ENCODE measurements around the gene HMCN1.

DNA sequence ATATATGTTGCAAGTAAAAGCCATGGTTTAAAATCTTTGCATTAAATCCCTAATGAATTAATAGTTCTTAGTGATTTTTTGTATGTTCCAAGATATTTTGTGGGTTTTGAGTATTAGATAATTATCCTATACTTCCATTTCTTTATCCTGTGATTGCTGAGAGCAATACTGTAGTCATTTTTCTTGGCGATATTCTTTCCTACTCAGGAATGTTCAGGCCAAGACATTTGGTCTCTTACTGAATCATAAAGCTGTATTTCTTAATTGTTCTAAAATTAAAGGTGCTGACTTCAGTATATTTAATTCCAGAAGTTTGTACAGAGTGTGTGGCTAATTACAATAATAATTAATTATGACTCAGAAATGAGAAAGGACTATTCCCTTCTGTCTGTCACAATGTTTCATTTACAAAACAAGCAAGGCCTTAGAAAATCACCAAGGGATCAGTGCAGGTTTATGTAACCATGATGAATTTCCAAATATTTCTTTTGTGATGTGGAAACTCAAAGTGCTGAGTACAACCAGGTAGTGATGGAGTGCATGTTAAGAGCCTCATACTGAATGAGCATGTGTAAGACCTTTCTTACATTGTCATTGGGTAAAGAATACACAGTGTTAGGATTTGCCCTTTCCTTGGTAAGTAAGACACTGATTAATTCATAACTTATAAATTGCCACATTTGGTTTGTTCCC lies 161.2 kb downstream of the HMCN1 start:
- TF ChIP-seq, protein P1, sequence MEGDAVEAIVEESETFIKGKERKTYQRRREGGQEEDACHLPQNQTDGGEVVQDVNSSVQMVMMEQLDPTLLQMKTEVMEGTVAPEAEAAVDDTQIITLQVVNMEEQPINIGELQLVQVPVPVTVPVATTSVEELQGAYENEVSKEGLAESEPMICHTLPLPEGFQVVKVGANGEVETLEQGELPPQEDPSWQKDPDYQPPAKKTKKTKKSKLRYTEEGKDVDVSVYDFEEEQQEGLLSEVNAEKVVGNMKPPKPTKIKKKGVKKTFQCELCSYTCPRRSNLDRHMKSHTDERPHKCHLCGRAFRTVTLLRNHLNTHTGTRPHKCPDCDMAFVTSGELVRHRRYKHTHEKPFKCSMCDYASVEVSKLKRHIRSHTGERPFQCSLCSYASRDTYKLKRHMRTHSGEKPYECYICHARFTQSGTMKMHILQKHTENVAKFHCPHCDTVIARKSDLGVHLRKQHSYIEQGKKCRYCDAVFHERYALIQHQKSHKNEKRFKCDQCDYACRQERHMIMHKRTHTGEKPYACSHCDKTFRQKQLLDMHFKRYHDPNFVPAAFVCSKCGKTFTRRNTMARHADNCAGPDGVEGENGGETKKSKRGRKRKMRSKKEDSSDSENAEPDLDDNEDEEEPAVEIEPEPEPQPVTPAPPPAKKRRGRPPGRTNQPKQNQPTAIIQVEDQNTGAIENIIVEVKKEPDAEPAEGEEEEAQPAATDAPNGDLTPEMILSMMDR (conservative IDR thresholded peaks at IDR 0.05; ENCODE audit: low read depth in 2 of 2), result no peak
- TF ChIP-seq EZH2 (IDR thresholded peaks at IDR 0.05; ENCODE audit: low read depth, unreplicated experiment) (no peak), CREB1 (CRISPR knock-in tag; IDR thresholded peaks at IDR 0.05; ENCODE audit: low read depth) (no peak), EZH2phosphoT487 (IDR thresholded peaks at IDR 0.05; ENCODE audit: unreplicated experiment) (no peak), NANOG (IDR thresholded peaks at IDR 0.05; ENCODE audit: borderline replicate concordance) (no peak), POLR2AphosphoS5 (IDR thresholded peaks at IDR 0.05; ENCODE audit: low read depth) (no peak), ZNF331 (CRISPR knock-in tag; IDR thresholded peaks at IDR 0.05; ENCODE audit: low read depth) (no peak)
- TF ChIP-seq, protein P2, sequence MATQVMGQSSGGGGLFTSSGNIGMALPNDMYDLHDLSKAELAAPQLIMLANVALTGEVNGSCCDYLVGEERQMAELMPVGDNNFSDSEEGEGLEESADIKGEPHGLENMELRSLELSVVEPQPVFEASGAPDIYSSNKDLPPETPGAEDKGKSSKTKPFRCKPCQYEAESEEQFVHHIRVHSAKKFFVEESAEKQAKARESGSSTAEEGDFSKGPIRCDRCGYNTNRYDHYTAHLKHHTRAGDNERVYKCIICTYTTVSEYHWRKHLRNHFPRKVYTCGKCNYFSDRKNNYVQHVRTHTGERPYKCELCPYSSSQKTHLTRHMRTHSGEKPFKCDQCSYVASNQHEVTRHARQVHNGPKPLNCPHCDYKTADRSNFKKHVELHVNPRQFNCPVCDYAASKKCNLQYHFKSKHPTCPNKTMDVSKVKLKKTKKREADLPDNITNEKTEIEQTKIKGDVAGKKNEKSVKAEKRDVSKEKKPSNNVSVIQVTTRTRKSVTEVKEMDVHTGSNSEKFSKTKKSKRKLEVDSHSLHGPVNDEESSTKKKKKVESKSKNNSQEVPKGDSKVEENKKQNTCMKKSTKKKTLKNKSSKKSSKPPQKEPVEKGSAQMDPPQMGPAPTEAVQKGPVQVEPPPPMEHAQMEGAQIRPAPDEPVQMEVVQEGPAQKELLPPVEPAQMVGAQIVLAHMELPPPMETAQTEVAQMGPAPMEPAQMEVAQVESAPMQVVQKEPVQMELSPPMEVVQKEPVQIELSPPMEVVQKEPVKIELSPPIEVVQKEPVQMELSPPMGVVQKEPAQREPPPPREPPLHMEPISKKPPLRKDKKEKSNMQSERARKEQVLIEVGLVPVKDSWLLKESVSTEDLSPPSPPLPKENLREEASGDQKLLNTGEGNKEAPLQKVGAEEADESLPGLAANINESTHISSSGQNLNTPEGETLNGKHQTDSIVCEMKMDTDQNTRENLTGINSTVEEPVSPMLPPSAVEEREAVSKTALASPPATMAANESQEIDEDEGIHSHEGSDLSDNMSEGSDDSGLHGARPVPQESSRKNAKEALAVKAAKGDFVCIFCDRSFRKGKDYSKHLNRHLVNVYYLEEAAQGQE (IDR thresholded peaks at IDR 0.05; ENCODE audit: unreplicated experiment), result no peak
